HEK293 (cell line): ENCODE data around the gene DNAI7.

Source experiments
- CTCF ChIA-PET: fragments of 350-600 bp; formaldehyde crosslinking; extraction: SDS; loops from one replicate; lab custom pipeline; 2021; ENCODE audit warnings: antibody characterized with exemption; lab: Yijun Ruan, JAX
- POLR2A ChIA-PET: fragments of 300-600 bp; formaldehyde crosslinking; extraction: SDS; loops from one replicate; lab custom pipeline; 2020; ENCODE audit warnings: antibody characterized with exemption, inconsistent platforms; lab: Yijun Ruan, JAX
- H3K27ac ChIP-seq: fragments of 200-500 bp; sonication (Bioruptor generic); 2 replicates; pipeline ENCODE4 v1.5.1; 2014; ENCODE audit warnings: low read depth, low read length, control low read depth, inconsistent platforms; ENCODE audit errors: extremely low read depth
- H3K36me3 ChIP-seq, 2 experiments: fragments of 200-500 bp in 1 of 2; sonication (Bioruptor generic) in 1 of 2; 1 replicate in 1 of 2; 2 replicates in 1 of 2; pipeline ENCODE4 v1.5.1; 2014 to 2017; ENCODE audit warnings: inconsistent platforms in 2 of 2, low read length in 2 of 2; ENCODE audit not compliant: control insufficient read depth in 2 of 2, insufficient read depth in 1 of 2
- H3K4me1 ChIP-seq: fragments of 200-500 bp; sonication (Bioruptor generic); 2 replicates; pipeline ENCODE4 v1.5.1; 2014; ENCODE audit warnings: mild to moderate bottlenecking, low read length, inconsistent platforms; ENCODE audit not compliant: control insufficient read depth, insufficient read depth
- H3K4me3 ChIP-seq: 2 replicates; pipeline ENCODE4 v1.5.1; 2011; ENCODE audit warnings: low read depth, mild to moderate bottlenecking, control low read depth, low read length, moderate library complexity
- H3K9me3 ChIP-seq: fragments of 200-500 bp; sonication (Bioruptor generic); 2 replicates; pipeline ENCODE4 v1.5.1; 2014; ENCODE audit warnings: low read depth, low read length, inconsistent platforms; ENCODE audit not compliant: control insufficient read depth, insufficient read depth
- KLF10 ChIP-seq: fragments of 450-650 bp; IDR thresholded peaks from 2 replicates; pipeline ENCODE4 v1.5.1; 2018; ENCODE audit warnings: missing biosample characterization, mild to moderate bottlenecking, missing genetic modification characterization
- KLF7 ChIP-seq: fragments of 450-650 bp; formaldehyde crosslinking; IDR thresholded peaks from 2 replicates; pipeline ENCODE4 v1.5.1; 2016; ENCODE audit warnings: missing biosample characterization, missing genetic modification characterization, borderline replicate concordance
- REPIN1 ChIP-seq: fragments of 450-650 bp; formaldehyde crosslinking; IDR thresholded peaks from 2 replicates; pipeline ENCODE4 v1.5.1; 2017; ENCODE audit warnings: missing biosample characterization, missing genetic modification characterization, low read depth
- ZBTB11 ChIP-seq: fragments of 450-650 bp; formaldehyde crosslinking; conservative IDR thresholded peaks from 2 replicates; pipeline ENCODE4 v1.5.1; 2016; ENCODE audit warnings: low read depth, missing biosample characterization, missing genetic modification characterization
- ZBTB7A ChIP-seq: fragments of 450-650 bp; formaldehyde crosslinking; IDR thresholded peaks from 2 replicates; pipeline ENCODE4 v1.5.1; 2016; ENCODE audit warnings: low read depth, missing biosample characterization, missing genetic modification characterization
- ZFP69B ChIP-seq: fragments of 450-650 bp; formaldehyde crosslinking; IDR thresholded peaks from 2 replicates; pipeline ENCODE4 v1.5.1; 2016; ENCODE audit warnings: missing biosample characterization, missing genetic modification characterization
- ZNF10 ChIP-seq: fragments of 450-650 bp; formaldehyde crosslinking; IDR thresholded peaks from 2 replicates; pipeline ENCODE4 v1.5.1; 2017; ENCODE audit warnings: missing biosample characterization, missing genetic modification characterization
- ZNF133 ChIP-seq: fragments of 450-650 bp; formaldehyde crosslinking; IDR thresholded peaks from 2 replicates; pipeline ENCODE4 v1.5.1; 2016; ENCODE audit warnings: missing biosample characterization, missing genetic modification characterization
- ZNF155 ChIP-seq: fragments of 450-650 bp; formaldehyde crosslinking; IDR thresholded peaks from 2 replicates; pipeline ENCODE4 v1.5.1; 2016; ENCODE audit warnings: missing biosample characterization, missing genetic modification characterization
- ZNF24 ChIP-seq: fragments of 450-650 bp; formaldehyde crosslinking; IDR thresholded peaks from 2 replicates; pipeline ENCODE4 v1.5.1; 2016; ENCODE audit warnings: missing biosample characterization, missing genetic modification characterization
- ZNF248 ChIP-seq: fragments of 450-650 bp; formaldehyde crosslinking; IDR thresholded peaks from 2 replicates; pipeline ENCODE4 v1.5.1; 2017; ENCODE audit warnings: missing biosample characterization, missing genetic modification characterization
- ZNF391 ChIP-seq: fragments of 450-650 bp; formaldehyde crosslinking; IDR thresholded peaks from 2 replicates; pipeline ENCODE4 v1.5.1; 2016; ENCODE audit warnings: low read depth, missing biosample characterization, missing genetic modification characterization, borderline replicate concordance
- ZNF416 ChIP-seq: fragments of 450-650 bp; formaldehyde crosslinking; IDR thresholded peaks from 2 replicates; pipeline ENCODE4 v1.5.1; 2016; ENCODE audit warnings: missing biosample characterization, missing genetic modification characterization
- ZNF48 ChIP-seq: fragments of 450-650 bp; formaldehyde crosslinking; IDR thresholded peaks from 2 replicates; pipeline ENCODE4 v1.5.1; 2016; ENCODE audit warnings: missing biosample characterization, missing genetic modification characterization
- ZSCAN5A ChIP-seq: fragments of 450-650 bp; formaldehyde crosslinking; IDR thresholded peaks from 2 replicates; pipeline ENCODE4 v1.5.1; 2016; ENCODE audit warnings: missing biosample characterization, missing genetic modification characterization
- TF ChIP-seq, protein P1 (sequence below): fragments of 450-650 bp; formaldehyde crosslinking; IDR thresholded peaks from 2 replicates; pipeline ENCODE4 v1.5.1; 2017; ENCODE audit warnings: missing biosample characterization, missing genetic modification characterization
- TF ChIP-seq, protein P2 (sequence below): fragments of 450-650 bp; formaldehyde crosslinking; conservative IDR thresholded peaks from 2 replicates; pipeline ENCODE4 v1.5.1; 2016; ENCODE audit warnings: low read depth, missing biosample characterization, missing genetic modification characterization
- TF ChIP-seq, protein P3 (sequence below): fragments of 450-650 bp; formaldehyde crosslinking; IDR thresholded peaks from 2 replicates; pipeline ENCODE4 v1.5.1; 2016; ENCODE audit warnings: missing biosample characterization, missing genetic modification characterization
- TF ChIP-seq, protein P4 (sequence below): fragments of 450-650 bp; IDR thresholded peaks from 2 replicates; pipeline ENCODE4 v1.5.1; 2018; ENCODE audit warnings: missing biosample characterization, mild to moderate bottlenecking, missing genetic modification characterization

DNAI7 gene

DNA sequence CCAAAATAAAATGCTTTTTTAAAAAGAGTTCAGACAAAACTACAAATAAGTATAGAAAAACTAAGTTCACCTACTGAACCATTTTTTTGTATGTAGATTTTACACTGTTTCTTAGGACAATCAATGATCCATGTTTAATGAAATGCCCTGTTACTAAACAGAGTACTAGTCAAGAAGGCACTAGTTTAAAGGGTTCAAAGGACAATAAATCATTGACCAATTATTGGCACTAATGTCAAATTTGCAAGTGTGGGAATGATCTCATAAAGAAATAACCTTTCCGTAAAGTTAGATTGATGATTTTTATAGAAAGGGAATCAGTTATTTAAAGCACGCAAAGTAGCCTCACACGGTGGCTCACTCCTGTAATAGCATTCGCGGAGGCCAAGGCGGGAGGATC, 4.2 kb downstream of the DNAI7 start:
- ChIA-PET POLR2A (no interaction called here), CTCF (no interaction called here)
- Histone ChIP-seq H3K9me3 (no peaks in the 10 kb centered on the region), H3K4me1 (peaks cover 3% of the 10 kb centered on the region; the same call in 1 of the 2 replicates), H3K4me3 (no peak overlapping the region), H3K36me3 (no peaks in the 10 kb centered on the region), H3K27ac (no peak overlapping the region)
- TF ChIP-seq ZNF10 (tag by site-specific recombination) (no peak), ZNF133 (tag by site-specific recombination) (no peak), ZNF391 (tag by site-specific recombination) (no peak), KLF10 (no peak), REPIN1 (tag by site-specific recombination) (no peak), ZNF24 (no peak), ZNF416 (tag by site-specific recombination) (no peak), ZNF48 (tag by site-specific recombination) (no peak), ZSCAN5A (tag by site-specific recombination) (no peak), ZFP69B (tag by site-specific recombination) (no peak), ZBTB11 (no peak), ZBTB7A (tag by site-specific recombination) (no peak), ZNF248 (tag by site-specific recombination) (no peak), KLF7 (tag by site-specific recombination) (no peak), ZNF155 (tag by site-specific recombination) (no peak)
- TF ChIP-seq, protein P1, sequence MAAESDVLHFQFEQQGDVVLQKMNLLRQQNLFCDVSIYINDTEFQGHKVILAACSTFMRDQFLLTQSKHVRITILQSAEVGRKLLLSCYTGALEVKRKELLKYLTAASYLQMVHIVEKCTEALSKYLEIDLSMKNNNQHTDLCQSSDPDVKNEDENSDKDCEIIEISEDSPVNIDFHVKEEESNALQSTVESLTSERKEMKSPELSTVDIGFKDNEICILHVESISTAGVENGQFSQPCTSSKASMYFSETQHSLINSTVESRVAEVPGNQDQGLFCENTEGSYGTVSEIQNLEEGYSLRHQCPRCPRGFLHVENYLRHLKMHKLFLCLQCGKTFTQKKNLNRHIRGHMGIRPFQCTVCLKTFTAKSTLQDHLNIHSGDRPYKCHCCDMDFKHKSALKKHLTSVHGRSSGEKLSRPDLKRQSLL (tag by site-specific recombination) = no peak
- TF ChIP-seq, protein P2, sequence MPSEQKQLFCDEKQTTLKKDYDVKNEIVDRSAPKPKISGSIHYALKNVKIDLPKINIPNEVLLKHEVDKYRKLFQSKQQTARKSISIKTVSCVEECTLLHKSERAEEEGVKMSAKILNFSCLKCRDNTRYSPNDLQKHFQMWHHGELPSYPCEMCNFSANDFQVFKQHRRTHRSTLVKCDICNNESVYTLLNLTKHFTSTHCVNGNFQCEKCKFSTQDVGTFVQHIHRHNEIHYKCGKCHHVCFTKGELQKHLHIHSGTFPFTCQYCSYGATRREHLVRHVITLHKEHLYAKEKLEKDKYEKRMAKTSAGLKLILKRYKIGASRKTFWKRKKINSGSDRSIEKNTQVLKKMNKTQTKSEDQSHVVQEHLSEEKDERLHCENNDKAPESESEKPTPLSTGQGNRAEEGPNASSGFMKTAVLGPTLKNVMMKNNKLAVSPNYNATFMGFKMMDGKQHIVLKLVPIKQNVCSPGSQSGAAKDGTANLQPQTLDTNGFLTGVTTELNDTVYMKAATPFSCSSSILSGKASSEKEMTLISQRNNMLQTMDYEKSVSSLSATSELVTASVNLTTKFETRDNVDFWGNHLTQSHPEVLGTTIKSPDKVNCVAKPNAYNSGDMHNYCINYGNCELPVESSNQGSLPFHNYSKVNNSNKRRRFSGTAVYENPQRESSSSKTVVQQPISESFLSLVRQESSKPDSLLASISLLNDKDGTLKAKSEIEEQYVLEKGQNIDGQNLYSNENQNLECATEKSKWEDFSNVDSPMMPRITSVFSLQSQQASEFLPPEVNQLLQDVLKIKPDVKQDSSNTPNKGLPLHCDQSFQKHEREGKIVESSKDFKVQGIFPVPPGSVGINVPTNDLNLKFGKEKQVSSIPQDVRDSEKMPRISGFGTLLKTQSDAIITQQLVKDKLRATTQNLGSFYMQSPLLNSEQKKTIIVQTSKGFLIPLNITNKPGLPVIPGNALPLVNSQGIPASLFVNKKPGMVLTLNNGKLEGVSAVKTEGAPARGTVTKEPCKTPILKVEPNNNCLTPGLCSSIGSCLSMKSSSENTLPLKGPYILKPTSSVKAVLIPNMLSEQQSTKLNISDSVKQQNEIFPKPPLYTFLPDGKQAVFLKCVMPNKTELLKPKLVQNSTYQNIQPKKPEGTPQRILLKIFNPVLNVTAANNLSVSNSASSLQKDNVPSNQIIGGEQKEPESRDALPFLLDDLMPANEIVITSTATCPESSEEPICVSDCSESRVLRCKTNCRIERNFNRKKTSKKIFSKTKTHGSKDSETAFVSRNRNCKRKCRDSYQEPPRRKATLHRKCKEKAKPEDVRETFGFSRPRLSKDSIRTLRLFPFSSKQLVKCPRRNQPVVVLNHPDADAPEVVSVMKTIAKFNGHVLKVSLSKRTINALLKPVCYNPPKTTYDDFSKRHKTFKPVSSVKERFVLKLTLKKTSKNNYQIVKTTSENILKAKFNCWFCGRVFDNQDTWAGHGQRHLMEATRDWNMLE = no peak
- TF ChIP-seq, protein P3, sequence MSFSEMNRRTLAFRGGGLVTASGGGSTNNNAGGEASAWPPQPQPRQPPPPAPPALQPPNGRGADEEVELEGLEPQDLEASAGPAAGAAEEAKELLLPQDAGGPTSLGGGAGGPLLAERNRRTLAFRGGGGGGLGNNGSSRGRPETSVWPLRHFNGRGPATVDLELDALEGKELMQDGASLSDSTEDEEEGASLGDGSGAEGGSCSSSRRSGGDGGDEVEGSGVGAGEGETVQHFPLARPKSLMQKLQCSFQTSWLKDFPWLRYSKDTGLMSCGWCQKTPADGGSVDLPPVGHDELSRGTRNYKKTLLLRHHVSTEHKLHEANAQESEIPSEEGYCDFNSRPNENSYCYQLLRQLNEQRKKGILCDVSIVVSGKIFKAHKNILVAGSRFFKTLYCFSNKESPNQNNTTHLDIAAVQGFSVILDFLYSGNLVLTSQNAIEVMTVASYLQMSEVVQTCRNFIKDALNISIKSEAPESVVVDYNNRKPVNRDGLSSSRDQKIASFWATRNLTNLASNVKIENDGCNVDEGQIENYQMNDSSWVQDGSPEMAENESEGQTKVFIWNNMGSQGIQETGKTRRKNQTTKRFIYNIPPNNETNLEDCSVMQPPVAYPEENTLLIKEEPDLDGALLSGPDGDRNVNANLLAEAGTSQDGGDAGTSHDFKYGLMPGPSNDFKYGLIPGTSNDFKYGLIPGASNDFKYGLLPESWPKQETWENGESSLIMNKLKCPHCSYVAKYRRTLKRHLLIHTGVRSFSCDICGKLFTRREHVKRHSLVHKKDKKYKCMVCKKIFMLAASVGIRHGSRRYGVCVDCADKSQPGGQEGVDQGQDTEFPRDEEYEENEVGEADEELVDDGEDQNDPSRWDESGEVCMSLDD (tag by site-specific recombination) = no peak
- TF ChIP-seq, protein P4, sequence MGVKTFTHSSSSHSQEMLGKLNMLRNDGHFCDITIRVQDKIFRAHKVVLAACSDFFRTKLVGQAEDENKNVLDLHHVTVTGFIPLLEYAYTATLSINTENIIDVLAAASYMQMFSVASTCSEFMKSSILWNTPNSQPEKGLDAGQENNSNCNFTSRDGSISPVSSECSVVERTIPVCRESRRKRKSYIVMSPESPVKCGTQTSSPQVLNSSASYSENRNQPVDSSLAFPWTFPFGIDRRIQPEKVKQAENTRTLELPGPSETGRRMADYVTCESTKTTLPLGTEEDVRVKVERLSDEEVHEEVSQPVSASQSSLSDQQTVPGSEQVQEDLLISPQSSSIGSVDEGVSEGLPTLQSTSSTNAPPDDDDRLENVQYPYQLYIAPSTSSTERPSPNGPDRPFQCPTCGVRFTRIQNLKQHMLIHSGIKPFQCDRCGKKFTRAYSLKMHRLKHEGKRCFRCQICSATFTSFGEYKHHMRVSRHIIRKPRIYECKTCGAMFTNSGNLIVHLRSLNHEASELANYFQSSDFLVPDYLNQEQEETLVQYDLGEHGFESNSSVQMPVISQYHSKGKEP = no peak
